H1 (cell line): ENCODE measurements around the gene RNF8.

Experiments
- EGR1 ChIP-seq: IDR thresholded peaks from 2 replicates; pipeline ENCODE4 v1.6.1; 2011; ENCODE audit warnings: low read depth, low read length, borderline replicate concordance
- GABPA ChIP-seq: IDR thresholded peaks from 2 replicates; pipeline ENCODE4 v1.6.1; 2011; ENCODE audit warnings: mild to moderate bottlenecking, low read length, moderate library complexity, borderline replicate concordance; ENCODE audit not compliant: insufficient read depth
- GTF2F1 ChIP-seq: IDR thresholded peaks from 2 replicates; pipeline ENCODE4 v1.6.1; 2012; ENCODE audit warnings: low read depth, low read length, improper control_type of control experiment, borderline replicate concordance
- TAF1 ChIP-seq: IDR thresholded peaks from 2 replicates; pipeline ENCODE4 v1.6.1; 2011; ENCODE audit warnings: mild to moderate bottlenecking, low read depth, low read length
- TAF7 ChIP-seq: optimal IDR thresholded peaks from 2 replicates; pipeline ENCODE3; 2011; ENCODE audit warnings: low read depth, mild to moderate bottlenecking, inconsistent platforms, low read length, moderate library complexity, borderline replicate concordance
- TF ChIP-seq, protein P1 (sequence below): IDR thresholded peaks from 2 replicates; pipeline ENCODE4 v1.6.1; 2012; ENCODE audit warnings: inconsistent platforms

DNA sequence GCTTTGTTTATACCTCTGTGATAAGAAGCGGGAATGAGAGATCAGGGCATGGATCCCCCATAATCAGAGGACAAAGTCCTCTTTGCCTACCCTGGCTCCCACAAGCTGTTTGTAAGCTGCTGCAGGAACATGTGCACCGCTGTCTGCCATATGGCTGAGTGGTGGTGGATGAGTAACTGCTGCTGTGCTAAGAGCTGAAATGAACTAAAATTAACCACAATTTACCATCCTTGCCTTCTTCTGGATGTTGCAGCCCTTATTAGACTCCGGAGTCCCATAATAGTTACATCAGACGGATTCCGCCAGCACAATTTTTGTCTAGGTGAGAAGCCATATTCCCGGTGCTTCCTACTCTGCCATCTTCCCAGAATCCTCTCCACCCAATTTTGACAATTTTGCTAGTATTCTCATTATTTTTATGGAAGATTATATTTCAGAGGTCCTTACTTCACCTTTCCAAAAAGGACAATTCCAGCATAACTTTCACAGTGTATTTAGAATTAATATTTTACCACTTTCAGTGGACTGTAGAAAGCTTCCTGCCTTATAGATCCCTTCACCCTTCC, 73.2 kb downstream of the RNF8 start:
- TF ChIP-seq GABPA: no peak
- no peak for TF ChIP-seq EGR1
- TF ChIP-seq GTF2F1: no peak
- TF ChIP-seq, protein P1, sequence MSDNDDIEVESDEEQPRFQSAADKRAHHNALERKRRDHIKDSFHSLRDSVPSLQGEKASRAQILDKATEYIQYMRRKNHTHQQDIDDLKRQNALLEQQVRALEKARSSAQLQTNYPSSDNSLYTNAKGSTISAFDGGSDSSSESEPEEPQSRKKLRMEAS: no peak
- TF ChIP-seq TAF7: no peak
- TF ChIP-seq TAF1: no peak
